Skin epidermis (tissue), 12 donors: ENCODE results near the gene ZNF644.

ENCODE experiments used
- H3K27ac ChIP-seq, 21 experiments: fragments of 200-600 bp; sonication (generic) in 11 of 21; one replicate each; pipeline ENCODE4 v1.5.0; 2020; ENCODE audit warnings: mild to moderate bottlenecking in 3 of 21, inconsistent platforms in 2 of 21, moderate library complexity in 2 of 21
- H3K4me3 ChIP-seq, 7 experiments: fragments of 200-600 bp; sonication (generic) in 2 of 7; one replicate each; pipeline ENCODE4 v1.5.0; 2020; ENCODE audit warnings: inconsistent platforms in 2 of 7, mild to moderate bottlenecking in 2 of 7, moderate library complexity in 1 of 7

The ZNF644 gene

DNA sequence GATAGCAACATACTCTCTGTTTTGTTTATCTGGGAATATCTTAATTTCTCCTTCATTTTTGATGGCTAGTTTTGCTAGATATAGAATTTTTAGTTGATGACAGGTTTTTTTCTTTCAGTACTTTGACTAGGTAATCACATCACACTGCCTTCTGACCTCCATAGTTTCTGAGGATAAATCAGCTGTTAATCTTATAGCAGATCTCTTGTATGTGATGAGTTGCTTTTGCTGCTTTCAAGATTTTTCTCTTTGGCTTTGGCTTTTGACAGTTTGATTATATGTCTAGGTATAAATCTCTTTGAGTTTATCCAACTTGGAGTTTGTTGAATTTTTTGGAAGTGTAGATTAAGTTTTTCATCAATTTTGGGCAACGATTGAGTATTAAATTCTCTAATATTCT, 142.6 kb downstream of the ZNF644 start:
- Histone ChIP-seq H3K27ac (no peak overlapping the region), H3K4me3 (no peak overlapping the region)

DNA sequence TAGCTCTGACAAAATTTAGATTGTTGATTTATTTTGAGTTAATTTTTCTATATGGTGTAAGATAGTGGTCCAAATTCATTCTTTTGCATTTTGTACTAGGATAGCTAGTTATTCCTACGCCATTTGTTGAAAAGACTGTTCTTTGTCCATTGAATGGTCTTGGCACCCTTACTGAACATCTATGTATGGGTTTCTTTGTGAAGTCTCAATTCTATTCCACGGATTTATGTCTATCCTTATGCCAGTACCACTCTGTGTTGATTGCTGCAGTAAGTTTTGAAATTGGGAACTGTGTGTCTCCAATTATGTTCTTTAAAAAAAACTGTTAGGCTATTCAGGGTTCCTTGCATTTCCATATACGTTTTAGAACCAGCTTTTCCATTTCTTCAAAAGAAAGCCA, 145.7 kb downstream of the ZNF644 start:
- Histone ChIP-seq H3K4me3 (no peak overlapping the region), H3K27ac (no peak overlapping the region)
